Activated naive CD8-positive, alpha-beta T cell treated with anti-CD3 and anti-CD28 coated beads, Interleukin-2, amount 50 U/mL, for 24 hours (primary cell): ENCODE results near the gene WDR37.

Source experiments
- ATAC-seq: fragments of 150-1000 bp; cut with Tn5 transposase; one replicate; pipeline ENCODE4 v1.10.0; 2021
- DNase-seq: peaks from one replicate; pipeline ENCODE4 v3.0.0; 2021
- H3K27ac Mint-ChIP-seq: one replicate; pipeline ENCODE4 v1.8.0; 2021; ENCODE audit warnings: mild to moderate bottlenecking, mixed read lengths
- H3K27me3 Mint-ChIP-seq: one replicate; pipeline ENCODE4 v1.8.0; 2021; ENCODE audit warnings: mixed read lengths
- H3K36me3 Mint-ChIP-seq: one replicate; pipeline ENCODE4 v1.8.0; 2021; ENCODE audit warnings: low read depth, mixed read lengths
- H3K4me1 Mint-ChIP-seq: one replicate; pipeline ENCODE4 v1.8.0; 2021; ENCODE audit warnings: mixed read lengths
- H3K4me3 Mint-ChIP-seq: one replicate; pipeline ENCODE4 v1.8.0; 2021; ENCODE audit warnings: mild to moderate bottlenecking, moderate library complexity, mixed read lengths
- H3K9me3 Mint-ChIP-seq: one replicate; pipeline ENCODE4 v1.8.0; 2021; ENCODE audit warnings: mixed read lengths

WDR37 gene

GRCh38 chr10:1070919-1071318, 14.7 kb downstream of the WDR37 start:
- no peaks in the 10 kb centered on the region for H3K27me3 Mint-ChIP-seq
- DNase-seq (no peak), ATAC-seq (no peak)
- H3K4me1 Mint-ChIP-seq: peaks cover 42% of the 10 kb centered on the region
- no peaks in the 10 kb centered on the region for H3K9me3 Mint-ChIP-seq
- H3K4me3 Mint-ChIP-seq: no peak overlapping the region
- peak overlapping the region; percentile 12 for H3K27ac Mint-ChIP-seq
- peaks cover 12% of the 10 kb centered on the region for H3K36me3 Mint-ChIP-seq

GRCh38 chr10:1074052-1074747, 18.0 kb downstream of the WDR37 start:
- no peaks in the 10 kb centered on the region for H3K27me3 Mint-ChIP-seq
- ATAC-seq: no peak
- peaks cover 13% of the 10 kb centered on the region for H3K36me3 Mint-ChIP-seq
- DNase-seq: no peak
- peak overlapping the region; percentile 50 for H3K27ac Mint-ChIP-seq
- no peak overlapping the region for H3K4me3 Mint-ChIP-seq
- H3K4me1 Mint-ChIP-seq: peaks cover 17% of the 10 kb centered on the region
- H3K9me3 Mint-ChIP-seq: no peaks in the 10 kb centered on the region

- H3K36me3 Mint-ChIP-seq: peaks cover 16% of the 10 kb centered on the region
- peaks cover 12% of the 10 kb centered on the region for H3K4me1 Mint-ChIP-seq
- H3K27ac Mint-ChIP-seq: peak overlapping the region; percentile 50
Observed at GRCh38 chr10:1074748-1075308, 18.6 kb downstream of the WDR37 start.

GRCh38 chr10:1078668-1079067, 22.5 kb downstream of the WDR37 start:
- H3K27me3 Mint-ChIP-seq: no peaks in the 10 kb centered on the region
- peaks cover 7% of the 10 kb centered on the region for H3K4me1 Mint-ChIP-seq
- DNase-seq (no peak), ATAC-seq (no peak)
- H3K4me3 Mint-ChIP-seq: no peak overlapping the region
- H3K36me3 Mint-ChIP-seq: peaks cover 28% of the 10 kb centered on the region
- H3K9me3 Mint-ChIP-seq: no peaks in the 10 kb centered on the region
- no peak overlapping the region for H3K27ac Mint-ChIP-seq

More at GRCh38 chr10:1074748-1075308, 18.6 kb downstream of the WDR37 start:
- Mint-ChIP-seq H3K4me3 (no peak overlapping the region), H3K27me3 (no peaks in the 10 kb centered on the region), H3K9me3 (no peaks in the 10 kb centered on the region)
- DNase-seq (no peak), ATAC-seq (no peak)

- Mint-ChIP-seq H3K4me3 (no peak overlapping the region), H3K9me3 (no peaks in the 10 kb centered on the region), H3K4me1 (peaks cover 4% of the 10 kb centered on the region), H3K27me3 (no peaks in the 10 kb centered on the region), H3K36me3 (peaks cover 50% of the 10 kb centered on the region), H3K27ac (no peak overlapping the region)
- ATAC-seq (no peak), DNase-seq (no peak)
Observed at GRCh38 chr10:1083581-1083980, 27.4 kb downstream of the WDR37 start.

- no peaks in the 10 kb centered on the region for H3K27me3 Mint-ChIP-seq
- H3K9me3 Mint-ChIP-seq: no peaks in the 10 kb centered on the region
- no peak for DNase-seq
- no peak overlapping the region for H3K4me3 Mint-ChIP-seq
- peaks cover 48% of the 10 kb centered on the region for H3K36me3 Mint-ChIP-seq
- ATAC-seq: no peak
- no peak overlapping the region for H3K27ac Mint-ChIP-seq
- H3K4me1 Mint-ChIP-seq: peaks cover 4% of the 10 kb centered on the region
Observed at GRCh38 chr10:1084011-1084950, 28.1 kb downstream of the WDR37 start.

GRCh38 chr10:1085258-1085657, 29.1 kb downstream of the WDR37 start:
- ATAC-seq (no peak), DNase-seq (no peak)
- no peak overlapping the region for H3K4me3 Mint-ChIP-seq
- no peak overlapping the region for H3K27ac Mint-ChIP-seq
- H3K27me3 Mint-ChIP-seq: no peaks in the 10 kb centered on the region
- no peaks in the 10 kb centered on the region for H3K9me3 Mint-ChIP-seq
- H3K4me1 Mint-ChIP-seq: peaks cover 4% of the 10 kb centered on the region
- peaks cover 46% of the 10 kb centered on the region for H3K36me3 Mint-ChIP-seq

- Mint-ChIP-seq H3K4me1 (peaks cover 4% of the 10 kb centered on the region), H3K27ac (no peak overlapping the region), H3K27me3 (no peaks in the 10 kb centered on the region), H3K4me3 (no peak overlapping the region), H3K36me3 (peaks cover 47% of the 10 kb centered on the region), H3K9me3 (no peaks in the 10 kb centered on the region)
- no peak for ATAC-seq
- DNase-seq: no peak
Observed at GRCh38 chr10:1086787-1087186, 30.6 kb downstream of the WDR37 start.

GRCh38 chr10:1089017-1089689, 33.0 kb downstream of the WDR37 start:
- Mint-ChIP-seq H3K36me3 (peaks cover 37% of the 10 kb centered on the region), H3K9me3 (no peaks in the 10 kb centered on the region), H3K4me3 (no peak overlapping the region), H3K4me1 (peaks cover 5% of the 10 kb centered on the region), H3K27me3 (no peaks in the 10 kb centered on the region), H3K27ac (no peak overlapping the region)
- ATAC-seq: no peak
- no peak for DNase-seq

- Mint-ChIP-seq H3K4me3 (no peak overlapping the region), H3K4me1 (peaks cover 5% of the 10 kb centered on the region), H3K27ac (no peak overlapping the region), H3K27me3 (no peaks in the 10 kb centered on the region), H3K36me3 (peaks cover 29% of the 10 kb centered on the region), H3K9me3 (no peaks in the 10 kb centered on the region)
- no peak for ATAC-seq
- no peak for DNase-seq
Observed at GRCh38 chr10:1090696-1091095, 34.5 kb downstream of the WDR37 start.

GRCh38 chr10:1093696-1094095, 37.5 kb downstream of the WDR37 start:
- peaks cover 1% of the 10 kb centered on the region for H3K4me1 Mint-ChIP-seq
- H3K36me3 Mint-ChIP-seq: peaks cover 17% of the 10 kb centered on the region
- DNase-seq (no peak), ATAC-seq (no peak)
- no peak overlapping the region for H3K27ac Mint-ChIP-seq
- no peaks in the 10 kb centered on the region for H3K9me3 Mint-ChIP-seq
- no peak overlapping the region for H3K4me3 Mint-ChIP-seq
- H3K27me3 Mint-ChIP-seq: no peaks in the 10 kb centered on the region

- peaks cover 5% of the 10 kb centered on the region for H3K4me1 Mint-ChIP-seq
- DNase-seq (peak; percentile 68), ATAC-seq (peak; percentile 95)
- no peaks in the 10 kb centered on the region for H3K27me3 Mint-ChIP-seq
- H3K27ac Mint-ChIP-seq: no peak overlapping the region
- H3K36me3 Mint-ChIP-seq: peaks cover 20% of the 10 kb centered on the region
- no peak overlapping the region for H3K4me3 Mint-ChIP-seq
- no peaks in the 10 kb centered on the region for H3K9me3 Mint-ChIP-seq
Observed at GRCh38 chr10:1094112-1095057, 38.2 kb downstream of the WDR37 start.

- Mint-ChIP-seq H3K36me3 (peaks cover 21% of the 10 kb centered on the region), H3K4me1 (peaks cover 10% of the 10 kb centered on the region), H3K4me3 (no peak overlapping the region), H3K27ac (no peak overlapping the region), H3K27me3 (no peaks in the 10 kb centered on the region), H3K9me3 (no peaks in the 10 kb centered on the region)
- ATAC-seq (no peak), DNase-seq (no peak)
Observed at GRCh38 chr10:1095498-1095897, 39.3 kb downstream of the WDR37 start.
